ENCODE measurements around the gene TOPORS. TPM values are rescaled to one million over a fixed set of nuclear protein-coding genes. Genes with fewer than 3 reads are reported as not detected.

Gene TOPORS
- total and polyA plus RNA-seq, 2 experiments from 2014 or later = 31.8 to 35.9 TPM

DNA sequence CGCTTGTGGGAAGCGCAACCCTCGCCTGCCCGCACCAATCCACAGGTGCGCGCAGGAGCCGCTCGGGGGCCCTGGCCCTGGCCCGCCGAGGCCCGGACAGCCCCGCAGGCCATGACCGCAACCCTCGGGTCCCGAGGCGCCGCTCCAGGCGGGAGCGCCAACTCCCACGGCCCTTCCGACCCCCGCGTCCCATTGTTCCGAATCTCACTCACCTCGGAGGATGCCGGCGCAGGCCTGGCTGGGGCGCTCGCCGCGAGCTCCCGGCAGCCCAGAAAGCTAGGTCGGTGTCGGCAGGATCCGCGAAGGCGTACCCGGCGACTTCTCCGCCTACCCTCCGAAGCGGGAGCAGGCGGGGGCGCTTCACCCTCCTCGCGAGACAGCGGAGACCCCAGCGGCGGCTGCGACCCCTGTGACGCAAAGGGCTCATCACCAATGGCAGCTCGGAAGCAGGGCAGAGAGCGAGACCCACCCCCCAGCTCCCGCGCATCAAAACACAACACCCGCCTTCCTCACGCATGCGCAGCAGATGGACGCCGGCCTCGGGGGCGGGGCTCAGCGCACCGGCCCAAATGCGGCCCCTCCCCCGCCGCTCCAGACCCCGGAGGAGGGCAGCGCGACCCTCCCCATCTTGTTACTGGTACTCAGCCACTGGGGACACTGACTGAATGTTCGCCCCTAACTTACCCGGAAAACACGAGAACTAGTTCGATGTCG, 1.7 kb downstream of the TOPORS start:
- Mint-ChIP-seq H3K9me3 (no peaks in the 10 kb centered on the region; the same call in 2 of the 3 replicates), H3K4me3 (peak overlapping the region; percentile 89), H3K27me3 (ENCODE audit: insufficient read depth, low read depth, poor library complexity) (peaks cover 22% of the 10 kb centered on the region), H3K4me1 (peaks cover 18% of the 10 kb centered on the region), H3K36me3 (ENCODE audit: low read depth) (peaks cover 29% of the 10 kb centered on the region), H3K27ac (peak overlapping the region; percentile 99)
- H3K79me2 ChIP-seq (replicated peaks; ENCODE audit: insufficient read depth) = peaks cover 59% of the 10 kb centered on the region
- H3K9me2 ChIP-seq (ENCODE audit: insufficient read depth) = no peaks in the 10 kb centered on the region
- peaks cover 35% of the 10 kb centered on the region for H4K20me1 ChIP-seq (replicated peaks; ENCODE audit: insufficient read depth)
- H3K27ac ChIP-seq (ENCODE audit: low read depth) = peak overlapping the region; percentile 78
- peak overlapping the region; percentile 92 for H3K4me2 ChIP-seq
- peak; percentile 83 for ATAC-seq
- peak overlapping the region; percentile 91 for H3K4me3 ChIP-seq
- peaks cover 5% of the 10 kb centered on the region for H3F3A ChIP-seq (replicated peaks; ENCODE audit: low read depth)
- peak; percentile 98 for DNase-seq (ENCODE audit: low spot score)
- peak overlapping the region; percentile 67; the same call in 1 of the 2 replicates for H2AFZ ChIP-seq
- H3K36me3 ChIP-seq (ENCODE audit: insufficient read depth) = no peaks in the 10 kb centered on the region
- peak; percentile 77 for TF ChIP-seq POLR2AphosphoS5 (IDR thresholded peaks at IDR 0.05; ENCODE audit: low read depth)
- TF ChIP-seq, protein P1, sequence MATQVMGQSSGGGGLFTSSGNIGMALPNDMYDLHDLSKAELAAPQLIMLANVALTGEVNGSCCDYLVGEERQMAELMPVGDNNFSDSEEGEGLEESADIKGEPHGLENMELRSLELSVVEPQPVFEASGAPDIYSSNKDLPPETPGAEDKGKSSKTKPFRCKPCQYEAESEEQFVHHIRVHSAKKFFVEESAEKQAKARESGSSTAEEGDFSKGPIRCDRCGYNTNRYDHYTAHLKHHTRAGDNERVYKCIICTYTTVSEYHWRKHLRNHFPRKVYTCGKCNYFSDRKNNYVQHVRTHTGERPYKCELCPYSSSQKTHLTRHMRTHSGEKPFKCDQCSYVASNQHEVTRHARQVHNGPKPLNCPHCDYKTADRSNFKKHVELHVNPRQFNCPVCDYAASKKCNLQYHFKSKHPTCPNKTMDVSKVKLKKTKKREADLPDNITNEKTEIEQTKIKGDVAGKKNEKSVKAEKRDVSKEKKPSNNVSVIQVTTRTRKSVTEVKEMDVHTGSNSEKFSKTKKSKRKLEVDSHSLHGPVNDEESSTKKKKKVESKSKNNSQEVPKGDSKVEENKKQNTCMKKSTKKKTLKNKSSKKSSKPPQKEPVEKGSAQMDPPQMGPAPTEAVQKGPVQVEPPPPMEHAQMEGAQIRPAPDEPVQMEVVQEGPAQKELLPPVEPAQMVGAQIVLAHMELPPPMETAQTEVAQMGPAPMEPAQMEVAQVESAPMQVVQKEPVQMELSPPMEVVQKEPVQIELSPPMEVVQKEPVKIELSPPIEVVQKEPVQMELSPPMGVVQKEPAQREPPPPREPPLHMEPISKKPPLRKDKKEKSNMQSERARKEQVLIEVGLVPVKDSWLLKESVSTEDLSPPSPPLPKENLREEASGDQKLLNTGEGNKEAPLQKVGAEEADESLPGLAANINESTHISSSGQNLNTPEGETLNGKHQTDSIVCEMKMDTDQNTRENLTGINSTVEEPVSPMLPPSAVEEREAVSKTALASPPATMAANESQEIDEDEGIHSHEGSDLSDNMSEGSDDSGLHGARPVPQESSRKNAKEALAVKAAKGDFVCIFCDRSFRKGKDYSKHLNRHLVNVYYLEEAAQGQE (IDR thresholded peaks at IDR 0.05; ENCODE audit: unreplicated experiment) = no peak
- TF ChIP-seq, protein P2, sequence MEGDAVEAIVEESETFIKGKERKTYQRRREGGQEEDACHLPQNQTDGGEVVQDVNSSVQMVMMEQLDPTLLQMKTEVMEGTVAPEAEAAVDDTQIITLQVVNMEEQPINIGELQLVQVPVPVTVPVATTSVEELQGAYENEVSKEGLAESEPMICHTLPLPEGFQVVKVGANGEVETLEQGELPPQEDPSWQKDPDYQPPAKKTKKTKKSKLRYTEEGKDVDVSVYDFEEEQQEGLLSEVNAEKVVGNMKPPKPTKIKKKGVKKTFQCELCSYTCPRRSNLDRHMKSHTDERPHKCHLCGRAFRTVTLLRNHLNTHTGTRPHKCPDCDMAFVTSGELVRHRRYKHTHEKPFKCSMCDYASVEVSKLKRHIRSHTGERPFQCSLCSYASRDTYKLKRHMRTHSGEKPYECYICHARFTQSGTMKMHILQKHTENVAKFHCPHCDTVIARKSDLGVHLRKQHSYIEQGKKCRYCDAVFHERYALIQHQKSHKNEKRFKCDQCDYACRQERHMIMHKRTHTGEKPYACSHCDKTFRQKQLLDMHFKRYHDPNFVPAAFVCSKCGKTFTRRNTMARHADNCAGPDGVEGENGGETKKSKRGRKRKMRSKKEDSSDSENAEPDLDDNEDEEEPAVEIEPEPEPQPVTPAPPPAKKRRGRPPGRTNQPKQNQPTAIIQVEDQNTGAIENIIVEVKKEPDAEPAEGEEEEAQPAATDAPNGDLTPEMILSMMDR (conservative IDR thresholded peaks at IDR 0.05; ENCODE audit: low read depth in 2 of 2) = peak in 1 of 2 experiments; percentile 14; a peak in 2 of 4 replicates
- TF ChIP-seq CREB1 (CRISPR knock-in tag; IDR thresholded peaks at IDR 0.05; ENCODE audit: low read depth) = peak; percentile 89
- H3K4me1 ChIP-seq (ENCODE audit: insufficient read depth) = peaks cover 8% of the 10 kb centered on the region
- H3K27me3 ChIP-seq (ENCODE audit: insufficient read depth) = no peaks in the 10 kb centered on the region

DNA sequence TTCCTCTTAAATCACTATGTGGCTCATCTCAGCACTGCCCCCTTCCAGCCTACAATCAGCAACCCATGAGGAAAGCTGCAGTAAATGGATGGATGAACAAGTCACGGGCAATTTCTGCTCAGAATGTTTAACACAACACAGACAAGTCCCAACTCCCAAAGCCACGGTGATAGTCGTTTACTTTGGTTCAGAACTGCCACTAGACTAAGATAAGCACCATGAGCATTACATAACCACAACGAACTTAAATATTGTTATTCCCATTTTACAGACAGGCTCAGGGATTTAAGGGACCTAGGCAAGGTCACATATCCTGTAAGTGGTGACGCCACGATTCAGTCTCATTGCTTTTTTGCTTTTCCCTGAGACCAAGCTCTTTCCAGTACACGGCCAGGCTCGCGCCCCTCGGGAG, 2.2 kb downstream of the TOPORS start:
- Histone ChIP-seq H2AFZ (no peak overlapping the region), H3K4me3 (peak overlapping the region; percentile 91), H3K79me2 (replicated peaks; ENCODE audit: insufficient read depth) (peaks cover 63% of the 10 kb centered on the region)
- no peak for TF ChIP-seq POLR2AphosphoS5 (IDR thresholded peaks at IDR 0.05; ENCODE audit: low read depth)
- no peak for TF ChIP-seq CREB1 (CRISPR knock-in tag; IDR thresholded peaks at IDR 0.05; ENCODE audit: low read depth)
- TF ChIP-seq, protein P2 (conservative IDR thresholded peaks at IDR 0.05; ENCODE audit: low read depth in 2 of 2) = peak in 1 of 2 experiments; percentile 23; a peak in 1 of 4 replicates

More for the DNA sequence above, 2.2 kb downstream of the TOPORS start:
- peak; percentile 35 for DNase-seq (ENCODE audit: low spot score)
- Histone ChIP-seq H4K20me1 (replicated peaks; ENCODE audit: insufficient read depth) (peaks cover 39% of the 10 kb centered on the region), H3K27me3 (ENCODE audit: insufficient read depth) (no peaks in the 10 kb centered on the region), H3K4me2 (peak overlapping the region; percentile 92), H3K36me3 (ENCODE audit: insufficient read depth) (no peaks in the 10 kb centered on the region), H3K4me1 (ENCODE audit: insufficient read depth) (peaks cover 8% of the 10 kb centered on the region), H3K27ac (ENCODE audit: low read depth) (peak overlapping the region; percentile 75), H3K9me2 (ENCODE audit: insufficient read depth) (no peaks in the 10 kb centered on the region), H3F3A (replicated peaks; ENCODE audit: low read depth) (peaks cover 5% of the 10 kb centered on the region)
- H3K4me3 Mint-ChIP-seq = peak overlapping the region; percentile 89
- peak overlapping the region; percentile 94 for H3K27ac Mint-ChIP-seq
- peaks cover 29% of the 10 kb centered on the region for H3K36me3 Mint-ChIP-seq (ENCODE audit: low read depth)
- ATAC-seq = no peak
- H3K9me3 Mint-ChIP-seq = no peaks in the 10 kb centered on the region; the same call in 2 of the 3 replicates
- peaks cover 22% of the 10 kb centered on the region for H3K27me3 Mint-ChIP-seq (ENCODE audit: insufficient read depth, low read depth, poor library complexity)
- peaks cover 18% of the 10 kb centered on the region for H3K4me1 Mint-ChIP-seq

Measured in GM23338 (cell line).